ENCODE data around the gene SCO2. TPM values are rescaled to one million over a fixed set of nuclear protein-coding genes. Genes with fewer than 3 reads are reported as not detected.

Gene SCO2
- total and polyA plus RNA-seq, 2 of the 13 experiments (the other 11 are each of a cell fraction or from before 2014, with no cell fraction given), result 0.32 to 3.7 TPM

GRCh38 chr22:50525104-50525857, at the start of gene SCO2 (continued):
- TF ChIP-seq THAP9 (CRISPR knock-in tag; IDR thresholded peaks at IDR 0.05; ENCODE audit: borderline replicate concordance) (peak; percentile 91), HNF1B (CRISPR knock-in tag; IDR thresholded peaks at IDR 0.05) (peak; percentile 87), FOXO1 (CRISPR knock-in tag; IDR thresholded peaks at IDR 0.05) (0 out of 2 replicates have a peak, but pooled peaks have one; percentile 16), AHR (CRISPR knock-in tag; IDR thresholded peaks at IDR 0.05) (0 out of 2 replicates have a peak, but pooled peaks have one; percentile 61), ZNF776 (CRISPR knock-in tag; IDR thresholded peaks at IDR 0.05) (peak; percentile 87; the same call in 1 of the 2 replicates), ZKSCAN8 (CRISPR knock-in tag; IDR thresholded peaks at IDR 0.05; ENCODE audit: borderline replicate concordance) (no peak), ZNF484 (CRISPR knock-in tag; IDR thresholded peaks at IDR 0.05; ENCODE audit: borderline replicate concordance, low read depth) (no peak), HNRNPL (IDR thresholded peaks at IDR 0.05; ENCODE audit: low read depth, low read length) (no peak), MAX (IDR thresholded peaks at IDR 0.05) (peak; percentile 90), SMAD1 (CRISPR knock-in tag; IDR thresholded peaks at IDR 0.05; ENCODE audit: borderline replicate concordance, low read depth) (peak; percentile 91; the same call in 1 of the 2 replicates), JUND (CRISPR knock-in tag; IDR thresholded peaks at IDR 0.05) (no peak), ZNF414 (CRISPR knock-in tag; IDR thresholded peaks at IDR 0.05) (0 out of 2 replicates have a peak, but pooled peaks have one; percentile 41), ZNF562 (CRISPR knock-in tag; IDR thresholded peaks at IDR 0.05; ENCODE audit: borderline replicate concordance) (no peak), ARID3A (IDR thresholded peaks at IDR 0.05; ENCODE audit: low read depth, low read length) (no peak), MAFF (IDR thresholded peaks at IDR 0.05; ENCODE audit: low read depth, low read length) (no peak; the same call in 1 of the 2 replicates), HDAC2 (CRISPR knock-in tag; IDR thresholded peaks at IDR 0.05) (peak; percentile 20; the same call in 1 of the 2 replicates), POLR2AphosphoS5 (IDR thresholded peaks at IDR 0.05; ENCODE audit: low read depth, low read length) (peak; percentile 68), KAT7 (CRISPR knock-in tag; IDR thresholded peaks at IDR 0.05; ENCODE audit: borderline replicate concordance) (peak; percentile 66; the same call in 1 of the 2 replicates), NFYB (CRISPR knock-in tag; IDR thresholded peaks at IDR 0.05) (peak; percentile 18; the same call in 1 of the 2 replicates), SRY (CRISPR knock-in tag; IDR thresholded peaks at IDR 0.05) (0 out of 2 replicates have a peak, but pooled peaks have one; percentile 28), ZNF674 (CRISPR knock-in tag; IDR thresholded peaks at IDR 0.05; ENCODE audit: low read depth) (peak; percentile 97; the same call in 1 of the 2 replicates), GZF1 (CRISPR knock-in tag; IDR thresholded peaks at IDR 0.05) (0 out of 2 replicates have a peak, but pooled peaks have one; percentile 33), ARHGAP35 (CRISPR knock-in tag; IDR thresholded peaks at IDR 0.05; ENCODE audit: borderline replicate concordance) (no peak; the same call in 1 of the 2 replicates)

Data from HepG2 (cell line).